Measurements from ENCODE around the gene ANAPC1. TPM values are rescaled to one million over a fixed set of nuclear protein-coding genes. Genes with fewer than 3 reads are reported as not detected.
"Not testable (repeated sequence)": the region's sequence is repeated elsewhere in the genome, so short reads cannot be mapped to it uniquely, and the experiment has no call there.

The ANAPC1 gene
- total RNA-seq, 3 donors from 2014 or later (not counting 1 experiment from before 2014, with no cell fraction given), result 38.7 to 50.8 (median 50.4) TPM

GRCh38 chr2:111760697-111761284 lies 123.2 kb downstream of the ANAPC1 start:
- H3K27me3 Mint-ChIP-seq (ENCODE audit: low read depth in 2 of 2); H3K36me3 ChIP-seq (ENCODE audit: control insufficient read depth, insufficient read depth, low read length); H3K27ac ChIP-seq (ENCODE audit: low read length); H3K36me3 Mint-ChIP-seq; H3K4me1 Mint-ChIP-seq; intact Hi-C loops (cut with micrococcal nuclease); H3K4me3 Mint-ChIP-seq; H3K4me3 ChIP-seq (ENCODE audit: low read length); H3K27ac Mint-ChIP-seq; H3K27me3 ChIP-seq (ENCODE audit: control insufficient read depth, insufficient read depth, low read length); ATAC-seq; H3K4me1 ChIP-seq (ENCODE audit: control insufficient read depth, insufficient read depth, low read length); H3K9me3 ChIP-seq (ENCODE audit: control insufficient read depth, insufficient read depth, low read length); DNase-seq; H3K9me3 Mint-ChIP-seq: not testable (repeated sequence)
- WGBS (ENCODE audit: insufficient coverage), result 90% methylated on average over 7 of the region's 9 CpGs

GRCh38 chr2:111752533-111752932 lies 131.5 kb downstream of the ANAPC1 start:
- ATAC-seq; H3K9me3 ChIP-seq (ENCODE audit: control insufficient read depth, insufficient read depth, low read length); H3K4me1 ChIP-seq (ENCODE audit: control insufficient read depth, insufficient read depth, low read length); H3K4me1 Mint-ChIP-seq; H3K27ac Mint-ChIP-seq; H3K27me3 ChIP-seq (ENCODE audit: control insufficient read depth, insufficient read depth, low read length); intact Hi-C loops (cut with micrococcal nuclease); H3K36me3 Mint-ChIP-seq; H3K4me3 Mint-ChIP-seq; H3K4me3 ChIP-seq (ENCODE audit: low read length); H3K9me3 Mint-ChIP-seq; H3K36me3 ChIP-seq (ENCODE audit: control insufficient read depth, insufficient read depth, low read length); DNase-seq; H3K27me3 Mint-ChIP-seq (ENCODE audit: low read depth in 2 of 2); H3K27ac ChIP-seq (ENCODE audit: low read length): not testable (repeated sequence)
- WGBS (ENCODE audit: insufficient coverage), result no CpG with 5 or more reads among the region's 3 CpGs

- H3K4me1 ChIP-seq (ENCODE audit: control insufficient read depth, insufficient read depth, low read length); H3K9me3 Mint-ChIP-seq; H3K27ac ChIP-seq (ENCODE audit: low read length); H3K27me3 ChIP-seq (ENCODE audit: control insufficient read depth, insufficient read depth, low read length); ATAC-seq; H3K27ac Mint-ChIP-seq; H3K36me3 Mint-ChIP-seq; intact Hi-C loops (cut with micrococcal nuclease); H3K4me3 ChIP-seq (ENCODE audit: low read length); H3K27me3 Mint-ChIP-seq (ENCODE audit: low read depth in 2 of 2); H3K9me3 ChIP-seq (ENCODE audit: control insufficient read depth, insufficient read depth, low read length); H3K4me1 Mint-ChIP-seq; DNase-seq; H3K36me3 ChIP-seq (ENCODE audit: control insufficient read depth, insufficient read depth, low read length); H3K4me3 Mint-ChIP-seq: not testable (repeated sequence)
- WGBS (ENCODE audit: insufficient coverage), result no CpG with 5 or more reads among the region's 1 CpG
These were observed 133.4 kb downstream of the ANAPC1 start for GRCh38 chr2:111750641-111751040.

GRCh38 chr2:111748429-111748828 lies 135.6 kb downstream of the ANAPC1 start:
- intact Hi-C loops (cut with micrococcal nuclease); DNase-seq; H3K9me3 Mint-ChIP-seq; H3K27me3 Mint-ChIP-seq (ENCODE audit: low read depth in 2 of 2); H3K4me1 ChIP-seq (ENCODE audit: control insufficient read depth, insufficient read depth, low read length); H3K27me3 ChIP-seq (ENCODE audit: control insufficient read depth, insufficient read depth, low read length); H3K4me3 Mint-ChIP-seq; H3K4me3 ChIP-seq (ENCODE audit: low read length); H3K36me3 Mint-ChIP-seq; H3K27ac Mint-ChIP-seq; H3K9me3 ChIP-seq (ENCODE audit: control insufficient read depth, insufficient read depth, low read length); ATAC-seq; H3K27ac ChIP-seq (ENCODE audit: low read length); H3K36me3 ChIP-seq (ENCODE audit: control insufficient read depth, insufficient read depth, low read length); H3K4me1 Mint-ChIP-seq: not testable (repeated sequence)
- WGBS (ENCODE audit: insufficient coverage), result 91% methylated on average over 2 of the region's 4 CpGs

GRCh38 chr2:111747410-111748115 lies 136.4 kb downstream of the ANAPC1 start:
- H3K27me3 Mint-ChIP-seq (ENCODE audit: low read depth in 2 of 2); H3K4me1 Mint-ChIP-seq; H3K36me3 Mint-ChIP-seq; H3K27ac Mint-ChIP-seq; H3K4me3 Mint-ChIP-seq; H3K27me3 ChIP-seq (ENCODE audit: control insufficient read depth, insufficient read depth, low read length); H3K27ac ChIP-seq (ENCODE audit: low read length); H3K4me1 ChIP-seq (ENCODE audit: control insufficient read depth, insufficient read depth, low read length); H3K9me3 Mint-ChIP-seq; H3K9me3 ChIP-seq (ENCODE audit: control insufficient read depth, insufficient read depth, low read length); intact Hi-C loops (cut with micrococcal nuclease); H3K36me3 ChIP-seq (ENCODE audit: control insufficient read depth, insufficient read depth, low read length); H3K4me3 ChIP-seq (ENCODE audit: low read length): not testable (repeated sequence)
- DNase-seq (peak; percentile 39 to 56), ATAC-seq (peak; percentile 84 to 97 (median 90))
- 53% methylated on average over 4 of the region's 23 CpGs for WGBS (ENCODE audit: insufficient coverage)
- peak; percentile 58 for TF ChIP-seq CTCF (IDR thresholded peaks at IDR 0.05)

GRCh38 chr2:111744751-111745150 lies 139.2 kb downstream of the ANAPC1 start:
- H3K27me3 Mint-ChIP-seq (ENCODE audit: low read depth in 2 of 2); H3K36me3 ChIP-seq (ENCODE audit: control insufficient read depth, insufficient read depth, low read length); H3K9me3 Mint-ChIP-seq; H3K36me3 Mint-ChIP-seq; H3K27me3 ChIP-seq (ENCODE audit: control insufficient read depth, insufficient read depth, low read length); H3K4me3 ChIP-seq (ENCODE audit: low read length); H3K4me1 Mint-ChIP-seq; H3K4me1 ChIP-seq (ENCODE audit: control insufficient read depth, insufficient read depth, low read length); H3K27ac Mint-ChIP-seq; H3K4me3 Mint-ChIP-seq; intact Hi-C loops (cut with micrococcal nuclease); H3K9me3 ChIP-seq (ENCODE audit: control insufficient read depth, insufficient read depth, low read length); ATAC-seq; H3K27ac ChIP-seq (ENCODE audit: low read length); DNase-seq: not testable (repeated sequence)
- 88% methylated on average over 6 of the region's 8 CpGs for WGBS (ENCODE audit: insufficient coverage)

GRCh38 chr2:111741517-111741916 lies 142.5 kb downstream of the ANAPC1 start:
- H3K4me1 ChIP-seq (ENCODE audit: control insufficient read depth, insufficient read depth, low read length); DNase-seq; H3K36me3 Mint-ChIP-seq; H3K27me3 Mint-ChIP-seq (ENCODE audit: low read depth in 2 of 2); intact Hi-C loops (cut with micrococcal nuclease); H3K4me3 Mint-ChIP-seq; H3K27me3 ChIP-seq (ENCODE audit: control insufficient read depth, insufficient read depth, low read length); H3K27ac ChIP-seq (ENCODE audit: low read length); H3K4me3 ChIP-seq (ENCODE audit: low read length); H3K9me3 ChIP-seq (ENCODE audit: control insufficient read depth, insufficient read depth, low read length); H3K9me3 Mint-ChIP-seq; H3K4me1 Mint-ChIP-seq; H3K27ac Mint-ChIP-seq; H3K36me3 ChIP-seq (ENCODE audit: control insufficient read depth, insufficient read depth, low read length); ATAC-seq: not testable (repeated sequence)
- no CpG with 5 or more reads among the region's 3 CpGs for WGBS (ENCODE audit: insufficient coverage)

Measured in natural killer cell (primary cell).